Peyer's patch (tissue), 4 donors: ENCODE measurements around the gene MDH1. TPM values are rescaled to one million over a fixed set of nuclear protein-coding genes. Genes with fewer than 3 reads are reported as not detected.
"Not testable (repeated sequence)": the region's sequence is repeated elsewhere in the genome, so short reads cannot be mapped to it uniquely, and the experiment has no call there.

Experiments used
- DNase-seq, 3 donors: peaks; one replicate each; pipeline ENCODE4 v3.0.0-alpha.2; 2017 to 2019
- H3K27ac ChIP-seq, 4 donors: fragments of 200-600 bp; sonication (generic); one replicate each; pipeline ENCODE4 v1.5.1; 2016 to 2019
- H3K27me3 ChIP-seq, 2 donors: fragments of 200-600 bp; sonication (generic); one replicate each; pipeline ENCODE4 v1.5.1; 2019
- H3K36me3 ChIP-seq, 3 donors: fragments of 200-600 bp; sonication (generic); one replicate each; pipeline ENCODE4 v1.5.1; 2016 to 2019
- H3K4me1 ChIP-seq, 4 donors: fragments of 200-600 bp; sonication (generic); one replicate each; pipeline ENCODE4 v1.5.1; 2016 to 2019
- H3K4me3 ChIP-seq, 4 donors: fragments of 200-600 bp; sonication (generic); 1 replicate in 3 of 4; 2 replicates in 1 of 4; pipeline ENCODE4 v1.5.1; 2016 to 2019; ENCODE audit warnings: mild to moderate bottlenecking in 1 of 4
- H3K9me3 ChIP-seq, 4 donors: fragments of 200-600 bp; sonication (generic); one replicate each; pipeline ENCODE4 v1.5.1; 2016 to 2019; ENCODE audit warnings: mild to moderate bottlenecking in 1 of 4
- POLR2A ChIP-seq, 2 donors: fragments of 450-650 bp; IDR thresholded peaks; one replicate each; pipeline ENCODE4 v1.5.1; 2017; ENCODE audit warnings: antibody characterized with exemption in 2 of 2, mild to moderate bottlenecking in 2 of 2, moderate library complexity in 2 of 2
- total RNA-seq, 4 donors: library from RNA; depleted of rRNA; stranded (reverse); fragments of >200 nt; gene quantifications; one replicate each; pipeline ENCODE4 v1.1.0, GENCODE V29; 2016
- TF ChIP-seq, protein P1 (sequence below), 6 experiments: fragments of 450-650 bp in 4 of 6; fragments of 200-600 bp in 2 of 6; sonication (generic) in 1 of 6; IDR thresholded peaks; one replicate each; pipeline ENCODE4 v1.5.1; 2017 to 2019; ENCODE audit warnings: antibody characterized with exemption in 6 of 6, mild to moderate bottlenecking in 3 of 6, moderate library complexity in 1 of 6

The MDH1 gene
- total RNA-seq, 4 donors from 2014 or later = 59.4 to 178 (median 127) TPM

DNA sequence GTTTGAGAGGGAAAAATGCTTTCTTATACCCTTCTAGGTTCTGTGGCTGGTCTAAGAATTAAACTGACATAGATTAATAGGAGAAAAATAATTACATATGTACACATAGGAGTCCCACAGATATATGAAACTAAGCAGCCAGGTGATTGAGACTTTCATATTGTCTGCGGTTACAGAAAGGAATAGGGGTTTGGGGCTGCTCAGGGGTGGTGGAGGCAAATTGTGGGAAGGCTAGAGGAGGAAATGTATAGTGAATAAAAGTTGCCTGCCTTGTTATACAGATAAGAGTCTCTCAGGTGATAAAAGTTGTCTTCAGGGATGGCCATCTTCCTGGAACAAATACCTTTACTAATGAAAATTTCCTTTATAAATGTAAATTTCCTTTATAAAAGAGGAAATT lies 28.6 kb downstream of the MDH1 start:
- Histone ChIP-seq H3K27me3 (no peaks in the 10 kb centered on the region), H3K36me3 (no peaks in the 10 kb centered on the region), H3K4me1 (no peaks in the 10 kb centered on the region), H3K9me3 (no peaks in the 10 kb centered on the region), H3K4me3 (no peak overlapping the region), H3K27ac (no peak overlapping the region)
- DNase-seq = no peak
- no peak for TF ChIP-seq POLR2A (IDR thresholded peaks at IDR 0.05)
- TF ChIP-seq, protein P1, sequence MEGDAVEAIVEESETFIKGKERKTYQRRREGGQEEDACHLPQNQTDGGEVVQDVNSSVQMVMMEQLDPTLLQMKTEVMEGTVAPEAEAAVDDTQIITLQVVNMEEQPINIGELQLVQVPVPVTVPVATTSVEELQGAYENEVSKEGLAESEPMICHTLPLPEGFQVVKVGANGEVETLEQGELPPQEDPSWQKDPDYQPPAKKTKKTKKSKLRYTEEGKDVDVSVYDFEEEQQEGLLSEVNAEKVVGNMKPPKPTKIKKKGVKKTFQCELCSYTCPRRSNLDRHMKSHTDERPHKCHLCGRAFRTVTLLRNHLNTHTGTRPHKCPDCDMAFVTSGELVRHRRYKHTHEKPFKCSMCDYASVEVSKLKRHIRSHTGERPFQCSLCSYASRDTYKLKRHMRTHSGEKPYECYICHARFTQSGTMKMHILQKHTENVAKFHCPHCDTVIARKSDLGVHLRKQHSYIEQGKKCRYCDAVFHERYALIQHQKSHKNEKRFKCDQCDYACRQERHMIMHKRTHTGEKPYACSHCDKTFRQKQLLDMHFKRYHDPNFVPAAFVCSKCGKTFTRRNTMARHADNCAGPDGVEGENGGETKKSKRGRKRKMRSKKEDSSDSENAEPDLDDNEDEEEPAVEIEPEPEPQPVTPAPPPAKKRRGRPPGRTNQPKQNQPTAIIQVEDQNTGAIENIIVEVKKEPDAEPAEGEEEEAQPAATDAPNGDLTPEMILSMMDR (IDR thresholded peaks at IDR 0.05) = no peak

DNA sequence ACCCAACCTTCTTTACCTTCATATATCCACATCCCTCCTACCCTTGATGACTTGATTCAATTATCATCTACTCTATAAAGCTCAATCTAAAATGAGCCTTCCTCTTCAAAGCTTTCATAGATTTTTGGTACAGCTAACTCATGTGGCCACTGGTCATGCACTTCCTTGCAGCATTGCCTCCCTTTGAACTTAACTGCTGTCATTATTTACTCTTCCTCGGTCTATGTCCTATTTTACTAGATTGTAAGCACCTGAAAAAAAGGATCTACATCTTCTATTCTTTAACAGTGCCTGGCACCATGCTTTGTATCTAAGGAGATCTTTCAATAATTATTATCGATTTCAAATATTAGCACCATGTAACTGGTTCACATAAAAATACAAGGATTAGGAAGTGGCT lies 30.6 kb downstream of the MDH1 start:
- H3K27ac ChIP-seq = no peak overlapping the region

DNA sequence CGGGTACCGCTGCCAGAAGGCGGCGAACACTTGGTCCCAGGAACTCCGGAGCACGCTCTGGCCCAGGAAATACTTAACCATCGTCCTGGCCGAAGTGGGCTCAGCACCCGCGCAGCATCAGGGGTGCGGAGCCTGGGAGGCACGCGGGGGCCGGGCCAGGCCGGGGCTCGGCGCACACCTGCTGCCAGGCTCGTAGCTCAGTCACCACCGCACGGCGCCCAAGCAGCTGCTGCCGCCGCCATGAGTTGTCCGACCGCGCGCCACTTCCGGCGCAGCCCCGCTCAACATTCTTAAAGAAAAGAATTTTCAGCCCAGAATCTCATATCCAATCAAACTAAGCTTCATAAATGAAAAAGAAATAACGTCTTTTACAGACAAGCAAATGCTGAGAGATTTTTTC lies 34.0 kb downstream of the MDH1 start:
- DNase-seq = no peak
- H3K4me3 ChIP-seq = no peak overlapping the region
- H3K36me3 ChIP-seq = no peaks in the 10 kb centered on the region
- H3K4me1 ChIP-seq = no peaks in the 10 kb centered on the region
- H3K27me3 ChIP-seq = no peaks in the 10 kb centered on the region
- H3K9me3 ChIP-seq = no peaks in the 10 kb centered on the region
- TF ChIP-seq POLR2A (IDR thresholded peaks at IDR 0.05) = no peak
- TF ChIP-seq, protein P1 (IDR thresholded peaks at IDR 0.05) = no peak
- H3K27ac ChIP-seq = no peak overlapping the region

More for the DNA sequence above, 30.6 kb downstream of the MDH1 start:
- no peak for TF ChIP-seq POLR2A (IDR thresholded peaks at IDR 0.05)
- TF ChIP-seq, protein P1 (IDR thresholded peaks at IDR 0.05) = no peak
- DNase-seq = no peak
- no peak overlapping the region for H3K4me3 ChIP-seq
- H3K27me3 ChIP-seq = no peaks in the 10 kb centered on the region
- H3K9me3 ChIP-seq = no peaks in the 10 kb centered on the region
- no peaks in the 10 kb centered on the region for H3K4me1 ChIP-seq
- no peaks in the 10 kb centered on the region for H3K36me3 ChIP-seq

DNA sequence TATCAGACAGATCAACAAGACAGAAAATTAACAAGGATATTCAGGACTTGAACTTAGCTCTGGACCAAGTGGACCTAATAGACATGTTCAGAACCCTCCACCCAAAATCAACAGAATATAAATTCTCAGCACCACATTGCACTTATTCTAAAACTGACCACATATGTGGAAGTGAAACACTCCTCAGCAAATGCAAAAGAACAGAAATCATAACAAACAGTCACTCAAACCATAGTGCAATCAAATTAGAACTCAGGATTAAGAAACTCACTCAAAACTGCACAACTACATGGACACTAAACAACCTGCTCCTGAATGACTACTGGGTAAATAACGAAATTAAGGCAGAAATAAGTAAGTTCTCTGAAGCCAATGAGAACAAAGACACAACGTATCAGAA lies 35.0 kb downstream of the MDH1 start:
- not testable (repeated sequence) for H3K36me3 ChIP-seq, H3K4me1 ChIP-seq, H3K9me3 ChIP-seq, H3K27me3 ChIP-seq, DNase-seq, H3K4me3 ChIP-seq, H3K27ac ChIP-seq

DNA sequence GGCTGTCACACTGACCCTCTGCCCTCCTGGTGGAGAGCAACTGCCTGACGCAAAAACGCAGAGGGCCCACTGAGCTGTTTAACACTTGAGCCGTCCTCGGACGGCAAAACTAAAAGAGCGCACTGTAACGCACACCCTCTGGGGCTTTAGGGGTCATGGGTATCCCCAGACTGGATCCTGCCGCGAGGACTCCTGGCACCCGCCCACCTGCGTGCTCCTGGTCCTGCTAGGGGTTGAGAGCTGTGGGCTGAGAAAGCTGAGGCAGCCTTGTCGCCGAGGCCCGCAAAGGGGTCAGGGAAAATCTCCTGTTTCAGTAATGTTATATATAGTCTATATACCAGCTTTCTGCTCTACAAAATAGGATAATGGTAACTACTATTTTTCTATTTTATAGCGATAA lies 39.1 kb downstream of the MDH1 start:
- DNase-seq = no peak
- no peak overlapping the region for H3K27ac ChIP-seq
- no peaks in the 10 kb centered on the region for H3K9me3 ChIP-seq
- TF ChIP-seq POLR2A (IDR thresholded peaks at IDR 0.05) = no peak
- TF ChIP-seq, protein P1 (IDR thresholded peaks at IDR 0.05) = no peak
- H3K36me3 ChIP-seq = no peaks in the 10 kb centered on the region
- H3K4me1 ChIP-seq = no peaks in the 10 kb centered on the region
- H3K4me3 ChIP-seq = no peak overlapping the region
- H3K27me3 ChIP-seq = no peaks in the 10 kb centered on the region

DNA sequence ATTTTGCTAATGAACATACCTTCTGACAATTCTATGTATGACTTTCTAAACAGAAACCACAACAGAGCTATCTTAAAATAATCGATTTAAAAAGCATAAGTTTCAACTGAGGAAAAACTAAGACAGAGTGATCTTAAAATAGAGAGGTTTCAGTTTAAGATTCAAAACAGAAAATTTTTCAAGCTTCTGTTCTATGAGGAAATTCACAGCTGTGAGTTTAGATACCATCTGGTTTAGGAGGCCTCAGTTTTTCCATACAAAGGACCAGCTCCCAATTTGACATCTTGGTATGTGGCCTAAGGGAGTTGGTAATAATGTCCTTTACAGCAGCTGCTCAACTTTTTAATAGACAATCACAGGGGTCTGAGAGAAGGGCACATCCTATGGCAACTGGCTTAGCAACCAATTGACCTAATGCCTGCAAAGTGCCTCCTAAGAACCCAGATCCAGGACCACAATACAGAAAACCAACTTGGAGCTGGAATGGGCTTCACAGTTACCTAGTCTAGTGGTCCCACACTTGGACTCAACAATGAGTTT lies 39.7 kb downstream of the MDH1 start:
- Histone ChIP-seq H3K27me3 (no peaks in the 10 kb centered on the region), H3K36me3 (no peaks in the 10 kb centered on the region), H3K27ac (no peak overlapping the region), H3K4me1 (no peaks in the 10 kb centered on the region), H3K9me3 (no peaks in the 10 kb centered on the region), H3K4me3 (no peak overlapping the region)
- TF ChIP-seq, protein P1 (IDR thresholded peaks at IDR 0.05) = no peak
- no peak for TF ChIP-seq POLR2A (IDR thresholded peaks at IDR 0.05)
- DNase-seq = no peak
